Astrocyte (in vitro differentiated cells and primary cell): ENCODE measurements around the gene FBN3. TPM values are rescaled to one million over a fixed set of nuclear protein-coding genes. Genes with fewer than 3 reads are reported as not detected.
"Not testable (repeated sequence)": the region's sequence is repeated elsewhere in the genome, so short reads cannot be mapped to it uniquely, and the experiment has no call there.

Experiments used
- DNase-seq: peaks from one replicate; pipeline ENCODE4 v3.0.0-alpha.2; 2010; ENCODE audit warnings: low read depth
- FAIRE-seq: peaks from 2 replicates; lab custom pipeline; 2011; peaks lifted over from hg19 to GRCh38; lab: Jason Lieb, UNC
- H2AFZ ChIP-seq: 2 replicates; pipeline ENCODE4 v1.6.0; 2012; ENCODE audit warnings: low read depth, low read length, inconsistent platforms
- H3K27ac ChIP-seq: 2 replicates; pipeline ENCODE4 v1.5.1; 2011; ENCODE audit warnings: low read depth, low read length, inconsistent platforms
- H3K27me3 ChIP-seq: 2 replicates; pipeline ENCODE4 v1.6.0; 2011; ENCODE audit warnings: low read length, inconsistent platforms; ENCODE audit not compliant: insufficient read depth
- H3K36me3 ChIP-seq: 2 replicates; pipeline ENCODE4 v1.5.1; 2011; ENCODE audit warnings: low read length, inconsistent platforms; ENCODE audit not compliant: insufficient read depth
- H3K4me1 ChIP-seq: 2 replicates; pipeline ENCODE4 v1.5.1; 2011; ENCODE audit warnings: low read length, inconsistent platforms; ENCODE audit not compliant: insufficient read depth
- H3K4me2 ChIP-seq: 2 replicates; pipeline ENCODE4 v1.6.0; 2012; ENCODE audit warnings: low read length, inconsistent platforms
- H3K4me3 ChIP-seq: 2 replicates; pipeline ENCODE4 v1.5.1; 2011; ENCODE audit warnings: low read depth, mild to moderate bottlenecking, low read length, inconsistent platforms; ENCODE audit not compliant: insufficient read depth
- H3K79me2 ChIP-seq: 2 replicates; pipeline ENCODE4 v1.6.0; 2012; ENCODE audit warnings: mild to moderate bottlenecking, low read length, inconsistent platforms; ENCODE audit not compliant: insufficient read depth
- H3K9ac ChIP-seq: 2 replicates; pipeline ENCODE4 v1.6.0; 2012; ENCODE audit warnings: mild to moderate bottlenecking, low read length, inconsistent platforms
- H3K9me3 ChIP-seq: 2 replicates; pipeline ENCODE4 v1.5.1; 2012; ENCODE audit warnings: low read depth, mild to moderate bottlenecking, low read length, inconsistent platforms; ENCODE audit not compliant: insufficient read depth
- H4K20me1 ChIP-seq: 2 replicates; pipeline ENCODE4 v1.6.0; 2012; ENCODE audit warnings: low read length, inconsistent platforms; ENCODE audit not compliant: insufficient read depth
- H3K27ac Mint-ChIP-seq: one replicate; pipeline ENCODE4 v1.8.0; 2021; ENCODE audit warnings: mild to moderate bottlenecking, mixed read lengths; ENCODE audit not compliant: unreplicated experiment
- H3K27me3 Mint-ChIP-seq: one replicate; pipeline ENCODE4 v1.8.0; 2021; ENCODE audit warnings: low read depth, mixed read lengths; ENCODE audit not compliant: unreplicated experiment
- H3K36me3 Mint-ChIP-seq: one replicate; pipeline ENCODE4 v1.8.0; 2021; ENCODE audit warnings: low read depth, mixed read lengths; ENCODE audit not compliant: unreplicated experiment
- H3K4me1 Mint-ChIP-seq: one replicate; pipeline ENCODE4 v1.8.0; 2021; ENCODE audit warnings: low read depth, mixed read lengths; ENCODE audit not compliant: unreplicated experiment
- H3K4me3 Mint-ChIP-seq: one replicate; pipeline ENCODE4 v1.8.0; 2021; ENCODE audit warnings: mild to moderate bottlenecking, moderate library complexity, mixed read lengths; ENCODE audit not compliant: unreplicated experiment
- H3K9me3 Mint-ChIP-seq: one replicate; pipeline ENCODE4 v1.8.0; 2021; ENCODE audit warnings: mild to moderate bottlenecking, mixed read lengths; ENCODE audit not compliant: unreplicated experiment
- CTCF ChIP-seq: IDR thresholded peaks from 2 replicates; pipeline ENCODE4 v1.5.1; 2011; ENCODE audit warnings: low read depth, mild to moderate bottlenecking, inconsistent platforms, low read length, moderate library complexity; ENCODE audit not compliant: insufficient read depth
- EZH2 ChIP-seq: IDR thresholded peaks from 2 replicates; pipeline ENCODE4 v1.6.1; 2012; ENCODE audit warnings: mild to moderate bottlenecking, low read length, inconsistent platforms; ENCODE audit not compliant: insufficient read depth
- total RNA-seq: library from RNA; stranded (reverse); gene quantifications from 2 replicates; pipeline ENCODE4 v1.2.1, GENCODE V29; 2021

The FBN3 gene
- total RNA-seq, 1 donor from 2014 or later = 1.00 TPM

- peaks cover 6% of the 10 kb centered on the region for H3K4me1 ChIP-seq
- H3K9me3 ChIP-seq = no peaks in the 10 kb centered on the region
- Mint-ChIP-seq H3K27ac (no peak overlapping the region), H3K27me3 (peaks cover 8% of the 10 kb centered on the region), H3K4me1 (peaks cover 5% of the 10 kb centered on the region), H3K9me3 (no peaks in the 10 kb centered on the region), H3K4me3 (no peak overlapping the region), H3K36me3 (no peaks in the 10 kb centered on the region)
- no peaks in the 10 kb centered on the region for H3K27me3 ChIP-seq
- FAIRE-seq (no peak), DNase-seq (peak; percentile 59)
- no peak overlapping the region for H3K4me3 ChIP-seq
- no peaks in the 10 kb centered on the region for H4K20me1 ChIP-seq
- peak; percentile 67 for TF ChIP-seq CTCF
- no peak for TF ChIP-seq EZH2
- H3K4me2 ChIP-seq = no peak overlapping the region
- H3K9ac ChIP-seq = no peak overlapping the region
- no peak overlapping the region for H2AFZ ChIP-seq
- H3K79me2 ChIP-seq = no peaks in the 10 kb centered on the region
- H3K36me3 ChIP-seq = no peaks in the 10 kb centered on the region
- H3K27ac ChIP-seq = no peak overlapping the region
Observed at GRCh38 chr19:8158411-8159074, 9.2 kb upstream of the FBN3 start.

GRCh38 chr19:8155318-8155717, 5.9 kb upstream of the FBN3 start:
- no peak overlapping the region for H3K4me3 ChIP-seq
- DNase-seq (no peak), FAIRE-seq (no peak)
- no peak overlapping the region for H3K4me3 Mint-ChIP-seq
- TF ChIP-seq EZH2 = no peak
- no peak for TF ChIP-seq CTCF
- no peak overlapping the region for H3K27ac ChIP-seq
- peaks cover 2% of the 10 kb centered on the region for H3K4me1 Mint-ChIP-seq
- no peak overlapping the region for H3K4me2 ChIP-seq
- no peaks in the 10 kb centered on the region for H3K79me2 ChIP-seq
- no peaks in the 10 kb centered on the region for H3K36me3 ChIP-seq
- no peaks in the 10 kb centered on the region for H3K36me3 Mint-ChIP-seq
- peaks cover 6% of the 10 kb centered on the region for H3K27me3 ChIP-seq
- H4K20me1 ChIP-seq = no peaks in the 10 kb centered on the region
- H3K9me3 ChIP-seq = no peaks in the 10 kb centered on the region
- H3K9ac ChIP-seq = no peak overlapping the region
- no peak overlapping the region for H2AFZ ChIP-seq
- no peaks in the 10 kb centered on the region for H3K9me3 Mint-ChIP-seq
- H3K27me3 Mint-ChIP-seq = peaks cover 25% of the 10 kb centered on the region
- no peak overlapping the region for H3K27ac Mint-ChIP-seq
- H3K4me1 ChIP-seq = peaks cover 6% of the 10 kb centered on the region

- H3K27ac ChIP-seq, H4K20me1 ChIP-seq, H3K79me2 ChIP-seq, H3K4me1 Mint-ChIP-seq, H3K9me3 ChIP-seq, DNase-seq, H3K4me3 Mint-ChIP-seq, H3K4me3 ChIP-seq, H3K4me2 ChIP-seq, H2AFZ ChIP-seq, FAIRE-seq, H3K9me3 Mint-ChIP-seq, H3K36me3 Mint-ChIP-seq, H3K4me1 ChIP-seq, H3K36me3 ChIP-seq, H3K27ac Mint-ChIP-seq, H3K9ac ChIP-seq: not testable (repeated sequence)
- peaks cover 28% of the 10 kb centered on the region for H3K27me3 Mint-ChIP-seq
- peaks cover 13% of the 10 kb centered on the region for H3K27me3 ChIP-seq
Observed at GRCh38 chr19:8154014-8154413, 4.6 kb upstream of the FBN3 start.
